ENCODE data around the gene CMTR2.

Gene CMTR2

GRCh38 chr16:71276589-71277334 is 12.4 kb downstream of the CMTR2 start:
- FAIRE-seq (no peak), DNase-seq (ENCODE audit: insufficient read length, low spot score) (no peak)

- FAIRE-seq (no peak), DNase-seq (ENCODE audit: insufficient read length, low spot score) (no peak)
Measured at GRCh38 chr16:71273384-71273783, 15.8 kb downstream of the CMTR2 start.

- FAIRE-seq (no peak), DNase-seq (ENCODE audit: insufficient read length, low spot score) (no peak)
Measured at GRCh38 chr16:71264299-71264698, 24.9 kb downstream of the CMTR2 start.

GRCh38 chr16:71263582-71263981 is 25.6 kb downstream of the CMTR2 start:
- FAIRE-seq = no peak
- no peak for DNase-seq (ENCODE audit: insufficient read length, low spot score)

- FAIRE-seq = no peak
- no peak for DNase-seq (ENCODE audit: insufficient read length, low spot score)
Measured at GRCh38 chr16:71262391-71262790, 26.8 kb downstream of the CMTR2 start.

- no peak for FAIRE-seq
Measured at GRCh38 chr16:71260995-71261394, 28.2 kb downstream of the CMTR2 start.

GRCh38 chr16:71259086-71259485 is 30.1 kb downstream of the CMTR2 start:
- DNase-seq (ENCODE audit: insufficient read length, low spot score) (no peak), FAIRE-seq (no peak)

More at GRCh38 chr16:71260995-71261394, 28.2 kb downstream of the CMTR2 start:
- no peak for DNase-seq (ENCODE audit: insufficient read length, low spot score)

- no peak for FAIRE-seq
- DNase-seq (ENCODE audit: insufficient read length, low spot score) = no peak
Measured at GRCh38 chr16:71258372-71258771, 30.8 kb downstream of the CMTR2 start.

GRCh38 chr16:71257768-71258167 is 31.4 kb downstream of the CMTR2 start:
- no peak for DNase-seq (ENCODE audit: insufficient read length, low spot score)
- no peak for FAIRE-seq

- FAIRE-seq (no peak), DNase-seq (ENCODE audit: insufficient read length, low spot score) (no peak)
Measured at GRCh38 chr16:71255721-71256120, 33.5 kb downstream of the CMTR2 start.

- DNase-seq (ENCODE audit: insufficient read length, low spot score) = no peak
- FAIRE-seq = no peak
Measured at GRCh38 chr16:71254832-71255525, 34.2 kb downstream of the CMTR2 start.

- no peak for FAIRE-seq
- DNase-seq (ENCODE audit: insufficient read length, low spot score) = no peak
Measured at GRCh38 chr16:71250461-71251235, 38.6 kb downstream of the CMTR2 start.

- FAIRE-seq = no peak
- DNase-seq (ENCODE audit: insufficient read length, low spot score) = no peak
Measured at GRCh38 chr16:71249399-71249798, 39.8 kb downstream of the CMTR2 start.

- DNase-seq (ENCODE audit: insufficient read length, low spot score) = no peak
- no peak for FAIRE-seq
Measured at GRCh38 chr16:71247478-71247877, 41.7 kb downstream of the CMTR2 start.

- no peak for DNase-seq (ENCODE audit: insufficient read length, low spot score)
- FAIRE-seq = no peak
Measured at GRCh38 chr16:71246309-71246708, 42.9 kb downstream of the CMTR2 start.

GRCh38 chr16:71244521-71244920 is 44.7 kb downstream of the CMTR2 start:
- DNase-seq (ENCODE audit: insufficient read length, low spot score) (no peak), FAIRE-seq (no peak)

- no peak for FAIRE-seq
- no peak for DNase-seq (ENCODE audit: insufficient read length, low spot score)
Measured at GRCh38 chr16:71242601-71243000, 46.6 kb downstream of the CMTR2 start.

GRCh38 chr16:71242036-71242435 is 47.2 kb downstream of the CMTR2 start:
- FAIRE-seq (no peak), DNase-seq (ENCODE audit: insufficient read length, low spot score) (no peak)
